HG02870 (cell line): Measurements from ENCODE around the gene ARL5C.
"Not testable (repeated sequence)": the region's sequence is repeated elsewhere in the genome, so short reads cannot be mapped to it uniquely, and the experiment has no call there.

Experiments used
- ATAC-seq: cut with Tn5 transposase; IDR thresholded peaks from one replicate; pipeline ENCODE4 v1.9.1; 2021; ENCODE audit warnings: mild to moderate bottlenecking, moderate library complexity; ENCODE audit not compliant: unreplicated experiment

Gene ARL5C

GRCh38 chr17:39141915-39142664 is 23.9 kb downstream of the ARL5C start:
- ATAC-seq: no peak

GRCh38 chr17:39141294-39141693 is 24.7 kb downstream of the ARL5C start:
- ATAC-seq: no peak

GRCh38 chr17:39139561-39139960 is 26.4 kb downstream of the ARL5C start:
- ATAC-seq: no peak

- no peak for ATAC-seq
These were observed 26.8 kb downstream of the ARL5C start for GRCh38 chr17:39139161-39139511.

GRCh38 chr17:39138431-39139160 is 27.4 kb downstream of the ARL5C start:
- ATAC-seq: no peak

GRCh38 chr17:39134878-39135277 is 31.1 kb downstream of the ARL5C start:
- ATAC-seq: no peak

GRCh38 chr17:39132192-39132610 is 33.8 kb downstream of the ARL5C start:
- no peak for ATAC-seq

- no peak for ATAC-seq
These were observed 34.3 kb downstream of the ARL5C start for GRCh38 chr17:39131616-39132015.

GRCh38 chr17:39130205-39130604 is 35.8 kb downstream of the ARL5C start:
- no peak for ATAC-seq

- ATAC-seq: not testable (repeated sequence)
These were observed 36.4 kb downstream of the ARL5C start for GRCh38 chr17:39129544-39129943.

GRCh38 chr17:39126436-39126835 is 39.5 kb downstream of the ARL5C start:
- no peak for ATAC-seq

- no peak for ATAC-seq
These were observed 40.7 kb downstream of the ARL5C start for GRCh38 chr17:39125143-39125875.

GRCh38 chr17:39123627-39124026 is 42.3 kb downstream of the ARL5C start:
- ATAC-seq: no peak

- no peak for ATAC-seq
These were observed 43.0 kb downstream of the ARL5C start for GRCh38 chr17:39122991-39123390.

GRCh38 chr17:39121919-39122318 is 44.0 kb downstream of the ARL5C start:
- not testable (repeated sequence) for ATAC-seq

- peak; percentile 69 for ATAC-seq
These were observed 47.1 kb downstream of the ARL5C start for GRCh38 chr17:39118674-39119419.

- ATAC-seq: no peak
These were observed 49.7 kb downstream of the ARL5C start for GRCh38 chr17:39116224-39116623.

GRCh38 chr17:39115135-39115534 is 50.8 kb downstream of the ARL5C start:
- ATAC-seq: no peak

- no peak for ATAC-seq
These were observed 51.2 kb downstream of the ARL5C start for GRCh38 chr17:39114723-39115122.

- no peak for ATAC-seq
These were observed 52.1 kb downstream of the ARL5C start for GRCh38 chr17:39113871-39114270.
